GM12874 (cell line): ENCODE results near the gene IL4.

Experiments used
- TF ChIP-seq, protein P1 (sequence below): IDR thresholded peaks from 2 replicates; pipeline ENCODE4 v1.5.1; 2011; ENCODE audit warnings: low read depth, mild to moderate bottlenecking, control low read depth, low read length, moderate library complexity; ENCODE audit not compliant: insufficient read depth

The IL4 gene

DNA sequence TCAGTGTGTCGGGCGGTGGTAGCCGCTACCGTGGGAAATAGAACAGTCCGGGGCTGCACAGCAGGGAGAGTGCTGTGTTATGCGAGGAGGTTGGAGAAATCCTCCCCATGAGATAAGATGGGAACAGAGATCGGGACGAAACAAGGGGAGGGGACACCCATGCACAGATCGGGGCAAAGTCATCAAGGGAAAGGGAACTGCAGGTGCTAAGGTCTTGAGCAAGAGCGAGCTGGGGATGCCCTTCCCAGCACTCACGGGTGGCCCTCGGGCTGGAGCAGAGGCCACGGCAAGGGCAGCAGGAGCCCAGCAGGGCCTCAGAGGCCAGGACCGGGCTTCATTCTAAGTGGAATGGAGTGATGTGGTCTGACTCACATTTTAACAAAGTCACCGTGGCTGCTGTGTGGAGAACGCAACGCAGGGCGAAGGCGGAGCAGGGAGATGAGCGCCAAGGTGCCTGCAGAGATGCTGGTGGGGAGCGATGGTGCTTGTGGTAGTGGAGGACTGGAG is 8.2 kb upstream of the IL4 start:
- TF ChIP-seq, protein P1, sequence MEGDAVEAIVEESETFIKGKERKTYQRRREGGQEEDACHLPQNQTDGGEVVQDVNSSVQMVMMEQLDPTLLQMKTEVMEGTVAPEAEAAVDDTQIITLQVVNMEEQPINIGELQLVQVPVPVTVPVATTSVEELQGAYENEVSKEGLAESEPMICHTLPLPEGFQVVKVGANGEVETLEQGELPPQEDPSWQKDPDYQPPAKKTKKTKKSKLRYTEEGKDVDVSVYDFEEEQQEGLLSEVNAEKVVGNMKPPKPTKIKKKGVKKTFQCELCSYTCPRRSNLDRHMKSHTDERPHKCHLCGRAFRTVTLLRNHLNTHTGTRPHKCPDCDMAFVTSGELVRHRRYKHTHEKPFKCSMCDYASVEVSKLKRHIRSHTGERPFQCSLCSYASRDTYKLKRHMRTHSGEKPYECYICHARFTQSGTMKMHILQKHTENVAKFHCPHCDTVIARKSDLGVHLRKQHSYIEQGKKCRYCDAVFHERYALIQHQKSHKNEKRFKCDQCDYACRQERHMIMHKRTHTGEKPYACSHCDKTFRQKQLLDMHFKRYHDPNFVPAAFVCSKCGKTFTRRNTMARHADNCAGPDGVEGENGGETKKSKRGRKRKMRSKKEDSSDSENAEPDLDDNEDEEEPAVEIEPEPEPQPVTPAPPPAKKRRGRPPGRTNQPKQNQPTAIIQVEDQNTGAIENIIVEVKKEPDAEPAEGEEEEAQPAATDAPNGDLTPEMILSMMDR: no peak

GRCh38 chr5:132666310-132667123 is 7.3 kb upstream of the IL4 start:
- TF ChIP-seq, protein P1: no peak

DNA sequence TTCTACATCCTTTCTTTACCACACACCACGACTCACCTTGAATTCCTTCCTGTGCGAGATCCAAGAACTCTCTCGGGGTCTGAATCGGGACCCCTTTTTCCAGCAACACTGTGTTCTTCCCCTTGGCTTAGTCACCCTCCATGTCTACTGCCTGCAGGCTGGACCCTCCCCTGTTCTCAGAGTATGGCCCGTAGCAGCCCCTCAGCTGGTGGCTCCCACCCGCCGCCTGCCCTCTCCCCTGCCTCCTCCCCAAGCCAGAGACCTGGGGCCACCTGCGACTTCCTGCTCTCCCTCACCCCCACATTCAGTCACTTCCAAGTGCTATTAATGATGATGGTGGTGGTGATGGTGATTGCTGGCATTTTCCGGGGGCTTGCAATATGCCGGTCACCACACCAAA is 6.5 kb upstream of the IL4 start:
- TF ChIP-seq, protein P1: no peak

DNA sequence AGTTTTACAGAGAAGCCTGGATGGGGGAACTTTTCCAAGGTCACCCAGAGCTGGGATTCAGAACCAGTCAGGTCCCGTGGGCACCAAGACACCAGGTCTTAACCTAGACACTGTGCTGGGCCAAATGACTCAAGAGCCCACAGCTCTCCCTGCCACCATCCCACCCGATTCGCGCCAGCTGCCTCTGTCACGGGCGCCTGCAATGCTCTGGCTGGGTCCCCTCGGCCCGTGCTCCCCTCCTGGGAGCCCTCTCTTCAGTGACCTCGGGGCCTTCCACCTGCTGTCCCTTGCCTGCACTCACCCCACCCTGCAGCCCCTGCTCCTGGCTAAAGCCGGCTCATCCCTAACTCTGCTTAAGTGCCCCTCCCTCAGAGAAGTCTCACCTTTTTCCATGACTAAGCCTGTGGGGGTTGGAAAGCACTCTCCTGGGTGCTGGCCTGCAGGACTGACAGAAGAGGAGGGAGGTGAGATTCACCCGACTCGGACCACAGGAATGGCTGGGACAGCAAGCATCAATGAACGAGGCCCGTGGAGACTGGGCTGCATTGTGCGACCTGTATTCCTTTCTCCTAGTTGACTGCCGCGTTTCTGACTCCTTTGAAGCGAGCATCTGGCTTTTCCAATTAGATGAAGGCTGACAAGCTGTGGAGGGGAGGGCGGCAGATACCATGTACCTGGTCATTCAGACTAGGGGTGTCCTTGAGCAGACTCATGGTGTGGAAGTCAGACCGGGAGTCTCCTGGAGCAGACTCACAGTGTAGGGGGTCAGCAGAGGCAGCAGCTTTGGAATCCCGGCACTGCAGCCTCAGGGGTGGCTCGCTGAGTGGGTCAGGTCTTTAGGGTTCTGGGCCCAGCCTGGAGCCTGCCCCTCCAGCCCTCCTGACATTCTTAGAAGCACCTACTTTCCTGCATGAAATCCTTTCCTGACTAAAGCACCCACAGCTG is 5.8 kb upstream of the IL4 start:
- TF ChIP-seq, protein P1: no peak

GRCh38 chr5:132668706-132669454 is 4.9 kb upstream of the IL4 start:
- TF ChIP-seq, protein P1: no peak

DNA sequence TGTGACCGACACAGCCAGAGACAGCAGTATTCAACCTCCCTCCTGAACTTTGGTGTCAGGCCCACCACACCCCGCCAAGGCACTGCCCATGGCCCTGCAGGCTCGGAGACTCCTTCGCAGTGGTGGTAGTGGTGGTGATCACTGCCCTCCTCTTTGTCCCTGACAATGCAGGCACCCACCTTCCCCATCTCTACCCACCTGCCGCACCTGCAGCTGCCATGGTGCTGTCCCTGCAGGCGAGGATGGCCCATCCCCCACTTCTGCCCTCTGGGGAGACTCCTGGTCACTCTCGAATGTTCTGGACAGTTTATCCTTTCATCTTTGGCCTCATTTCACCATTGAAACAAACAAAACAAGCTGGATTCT is 4.4 kb upstream of the IL4 start:
- TF ChIP-seq, protein P1: no peak
